AG04450 (cell line): ENCODE results near the gene PPIL4. TPM values are rescaled to one million over a fixed set of nuclear protein-coding genes. Genes with fewer than 3 reads are reported as not detected.
"Not testable (repeated sequence)": the region's sequence is repeated elsewhere in the genome, so short reads cannot be mapped to it uniquely, and the experiment has no call there.

Experiments
- CTCF ChIA-PET: fragments of 300-600, 350-600 bp; formaldehyde crosslinking; extraction: SDS; loops from one replicate; lab custom pipeline; 2022; ENCODE audit warnings: antibody characterized with exemption, inconsistent platforms; lab: Charles Lee
- POLR2A ChIA-PET: fragments of 350-600 bp; formaldehyde crosslinking; extraction: SDS; loops from one replicate; lab custom pipeline; 2021; ENCODE audit warnings: antibody characterized with exemption, inconsistent platforms; lab: Yijun Ruan, JAX
- DNase-seq: peaks from one replicate; pipeline ENCODE4 v3.0.0-alpha.2; 2011; ENCODE audit warnings: low read depth, low spot score
- H3K27ac ChIP-seq: one replicate; pipeline ENCODE4 v1.5.1; 2012; ENCODE audit warnings: low read depth, low read length, control low read depth
- H3K27me3 ChIP-seq: one replicate; pipeline ENCODE4 v1.6.0; 2012; ENCODE audit warnings: low read length; ENCODE audit not compliant: control insufficient read depth, insufficient read depth
- H3K4me3 ChIP-seq: 2 replicates; pipeline ENCODE4 v1.5.1; 2011; ENCODE audit warnings: mild to moderate bottlenecking, low read depth, low read length, control low read depth
- H3K9me3 ChIP-seq: 2 replicates; pipeline ENCODE4 v1.5.1; 2012; ENCODE audit warnings: low read length; ENCODE audit not compliant: control insufficient read depth, insufficient read depth
- polyA plus RNA-seq: library from polyadenylated mRNA; depleted of rRNA; stranded (reverse); fragments of >200 nt; gene quantifications from 2 replicates; pipeline ENCODE4 v1.2.3, GENCODE V29; 2011
- TF ChIP-seq, protein P1 (sequence below): IDR thresholded peaks from 2 replicates; pipeline ENCODE4 v1.5.1; 2011; ENCODE audit warnings: low read depth, low read length, control low read depth, inconsistent platforms

Gene PPIL4
- polyA plus RNA-seq, 1 experiment, result 14.7 TPM

- H3K27me3 ChIP-seq, result peaks cover 8% of the 10 kb centered on the region
- no peak overlapping the region for H3K4me3 ChIP-seq
- TF ChIP-seq, protein P1, sequence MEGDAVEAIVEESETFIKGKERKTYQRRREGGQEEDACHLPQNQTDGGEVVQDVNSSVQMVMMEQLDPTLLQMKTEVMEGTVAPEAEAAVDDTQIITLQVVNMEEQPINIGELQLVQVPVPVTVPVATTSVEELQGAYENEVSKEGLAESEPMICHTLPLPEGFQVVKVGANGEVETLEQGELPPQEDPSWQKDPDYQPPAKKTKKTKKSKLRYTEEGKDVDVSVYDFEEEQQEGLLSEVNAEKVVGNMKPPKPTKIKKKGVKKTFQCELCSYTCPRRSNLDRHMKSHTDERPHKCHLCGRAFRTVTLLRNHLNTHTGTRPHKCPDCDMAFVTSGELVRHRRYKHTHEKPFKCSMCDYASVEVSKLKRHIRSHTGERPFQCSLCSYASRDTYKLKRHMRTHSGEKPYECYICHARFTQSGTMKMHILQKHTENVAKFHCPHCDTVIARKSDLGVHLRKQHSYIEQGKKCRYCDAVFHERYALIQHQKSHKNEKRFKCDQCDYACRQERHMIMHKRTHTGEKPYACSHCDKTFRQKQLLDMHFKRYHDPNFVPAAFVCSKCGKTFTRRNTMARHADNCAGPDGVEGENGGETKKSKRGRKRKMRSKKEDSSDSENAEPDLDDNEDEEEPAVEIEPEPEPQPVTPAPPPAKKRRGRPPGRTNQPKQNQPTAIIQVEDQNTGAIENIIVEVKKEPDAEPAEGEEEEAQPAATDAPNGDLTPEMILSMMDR, result no peak
- no peak for DNase-seq
- ChIA-PET CTCF (no interaction called here), POLR2A (no interaction called here)
- H3K9me3 ChIP-seq, result peaks cover 3% of the 10 kb centered on the region; the same call in 1 of the 2 replicates
- H3K27ac ChIP-seq, result no peak overlapping the region
Measured at GRCh38 chr6:149470948-149471347, 74.9 kb downstream of the PPIL4 start.

- no peak overlapping the region for H3K27ac ChIP-seq
- DNase-seq, result no peak
- H3K27me3 ChIP-seq, result peaks cover 7% of the 10 kb centered on the region
- H3K4me3 ChIP-seq, result no peak overlapping the region
- CTCF ChIA-PET, result no interaction called here
- TF ChIP-seq, protein P1, result no peak
- POLR2A ChIA-PET, result no interaction called here
- no peaks in the 10 kb centered on the region for H3K9me3 ChIP-seq
Measured at GRCh38 chr6:149468179-149468578, 77.7 kb downstream of the PPIL4 start.

- Histone ChIP-seq H3K27ac (no peak overlapping the region), H3K4me3 (no peak overlapping the region), H3K27me3 (peaks cover 5% of the 10 kb centered on the region), H3K9me3 (no peaks in the 10 kb centered on the region)
- ChIA-PET CTCF (interaction anchor here (0.5 kb wide), 1 partner anchor 8 kb away, joined by 3 read pairs; no protein-coding TSS in a partner anchor), POLR2A (no interaction called here)
- DNase-seq, result no peak
- TF ChIP-seq, protein P1, result no peak
Measured at GRCh38 chr6:149467265-149467664, 78.6 kb downstream of the PPIL4 start.

- CTCF ChIA-PET, result interaction anchor here (0.7 kb wide), 1 partner anchor 43 kb away, joined by 3 read pairs; no protein-coding TSS in a partner anchor
- Histone ChIP-seq H3K27ac (no peak overlapping the region), H3K4me3 (no peak overlapping the region), H3K27me3 (peaks cover 2% of the 10 kb centered on the region), H3K9me3 (no peaks in the 10 kb centered on the region)
- TF ChIP-seq, protein P1, result no peak
- POLR2A ChIA-PET, result no interaction called here
- DNase-seq, result no peak
Measured at GRCh38 chr6:149464411-149464810, 81.4 kb downstream of the PPIL4 start.

DNA sequence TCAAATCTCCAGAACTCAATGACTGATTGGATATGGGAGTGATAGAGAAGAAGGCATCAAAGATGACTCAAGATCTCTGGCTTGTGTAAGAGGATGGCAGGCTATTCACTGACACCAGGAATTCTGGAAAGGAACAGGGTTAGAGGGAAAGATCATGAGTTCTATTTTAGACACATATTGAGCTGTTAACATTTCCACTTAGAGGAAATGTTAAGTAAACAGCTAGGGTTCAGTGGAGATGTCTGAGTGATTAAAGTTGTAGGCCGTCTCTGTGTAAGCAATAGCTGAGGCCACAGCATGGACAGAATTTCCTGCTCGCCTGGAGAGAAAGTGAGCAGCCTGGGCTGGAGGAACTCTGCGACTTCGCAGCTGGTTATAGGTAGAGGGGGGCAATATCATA, 82.1 kb downstream of the PPIL4 start:
- TF ChIP-seq, protein P1, result no peak
- ChIA-PET CTCF (no interaction called here), POLR2A (no interaction called here)
- Histone ChIP-seq H3K9me3 (no peaks in the 10 kb centered on the region), H3K27me3 (no peaks in the 10 kb centered on the region), H3K27ac (no peak overlapping the region), H3K4me3 (no peak overlapping the region)
- DNase-seq, result no peak

DNA sequence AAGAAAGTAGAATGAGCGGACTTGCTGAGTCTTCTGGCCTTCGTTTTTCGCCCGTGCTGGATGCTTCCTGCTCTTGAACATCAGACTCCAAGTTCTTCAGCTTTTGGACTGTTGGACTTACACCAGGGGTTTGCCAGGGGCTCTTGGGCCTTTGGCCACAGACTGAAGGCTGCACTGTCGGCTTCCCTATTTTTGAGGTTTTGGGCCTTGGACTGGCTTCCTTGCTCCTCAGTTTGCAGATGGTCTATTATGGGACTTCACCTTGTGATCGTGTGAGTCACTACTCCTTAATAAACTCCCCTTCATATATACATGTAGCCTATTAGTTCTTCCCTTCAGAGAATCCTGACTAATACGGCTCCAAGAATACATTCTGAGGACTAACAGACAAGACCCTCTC, 83.1 kb downstream of the PPIL4 start:
- H3K27me3 ChIP-seq, H3K9me3 ChIP-seq, DNase-seq, CTCF ChIA-PET, POLR2A ChIA-PET, H3K27ac ChIP-seq, H3K4me3 ChIP-seq: not testable (repeated sequence)
